Embryonic facial prominence (tissue), 1 donor: ENCODE results near the gene CGB3.
"Not testable (repeated sequence)": the region's sequence is repeated elsewhere in the genome, so short reads cannot be mapped to it uniquely, and the experiment has no call there.

ENCODE experiments used
- DNase-seq: peaks from one replicate; pipeline ENCODE4 v3.0.0-alpha.2; 2016; ENCODE audit errors: extremely low spot score

Gene CGB3

DNA sequence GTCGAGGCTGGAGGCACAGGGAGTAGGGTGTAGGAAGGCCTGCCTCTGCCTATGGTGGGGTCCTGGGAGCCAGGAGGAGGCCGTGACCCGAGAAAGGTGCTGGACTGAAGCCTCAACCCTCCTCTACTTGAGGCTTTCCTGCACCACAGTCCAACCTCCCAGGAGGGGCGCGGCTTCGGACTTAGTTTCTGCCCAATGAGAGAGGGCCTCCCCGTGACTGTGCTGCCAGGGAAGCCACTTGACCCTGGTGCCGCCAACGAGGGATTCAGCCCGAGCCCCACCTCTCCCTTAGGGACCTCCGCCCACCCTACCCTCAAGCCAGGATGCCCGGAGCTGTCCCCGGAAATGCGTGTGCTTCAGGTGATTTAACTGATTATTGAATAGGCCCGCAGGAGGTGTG is at the start of gene CGB3:
CGB3 (minus strand) TSS at position 101 of the 400 bp plus-strand sequence. CDS start 362 bp downstream, outside the sequence.
- not testable (repeated sequence) for DNase-seq

- no peak for DNase-seq
Measured at GRCh38 chr19:49071860-49072547, 47.9 kb upstream of the CGB3 start.

- DNase-seq, result no peak
Measured at GRCh38 chr19:49070416-49070815, 46.3 kb upstream of the CGB3 start.

GRCh38 chr19:49069026-49069425 is 44.9 kb upstream of the CGB3 start:
- DNase-seq, result no peak

DNA sequence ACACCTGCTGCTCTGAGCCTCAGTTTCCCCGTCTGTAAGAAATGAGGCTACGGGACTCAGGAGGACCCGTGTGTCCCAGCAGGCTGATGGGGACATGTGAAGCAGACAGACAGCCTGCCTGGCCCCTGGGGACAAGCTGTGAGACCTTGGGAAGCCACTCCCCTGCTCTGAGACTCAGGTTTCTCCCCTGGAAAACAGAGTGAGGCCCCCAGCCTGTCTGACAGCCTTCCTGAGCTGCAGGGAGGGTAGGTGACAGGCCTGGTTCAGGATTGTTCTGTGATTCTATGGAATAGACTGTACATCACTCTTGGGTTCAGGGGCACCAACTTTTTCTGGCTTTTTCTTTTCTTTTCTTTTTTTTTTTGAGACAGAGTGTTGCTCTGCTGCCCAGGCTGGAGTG is 43.4 kb upstream of the CGB3 start:
- DNase-seq, result no peak

GRCh38 chr19:49065905-49066512 is 41.9 kb upstream of the CGB3 start:
- no peak for DNase-seq

- no peak for DNase-seq
Measured at GRCh38 chr19:49064768-49065611, 40.9 kb upstream of the CGB3 start, which contains the start of gene NTF4. NTF4 (minus strand) TSS chr19:49064818; CDS start chr19:49061997, 2,821 bp downstream.

- no peak for DNase-seq
Measured at GRCh38 chr19:49064029-49064629, 40.0 kb upstream of the CGB3 start.

GRCh38 chr19:49061445-49061844 is 37.3 kb upstream of the CGB3 start:
- no peak for DNase-seq

DNA sequence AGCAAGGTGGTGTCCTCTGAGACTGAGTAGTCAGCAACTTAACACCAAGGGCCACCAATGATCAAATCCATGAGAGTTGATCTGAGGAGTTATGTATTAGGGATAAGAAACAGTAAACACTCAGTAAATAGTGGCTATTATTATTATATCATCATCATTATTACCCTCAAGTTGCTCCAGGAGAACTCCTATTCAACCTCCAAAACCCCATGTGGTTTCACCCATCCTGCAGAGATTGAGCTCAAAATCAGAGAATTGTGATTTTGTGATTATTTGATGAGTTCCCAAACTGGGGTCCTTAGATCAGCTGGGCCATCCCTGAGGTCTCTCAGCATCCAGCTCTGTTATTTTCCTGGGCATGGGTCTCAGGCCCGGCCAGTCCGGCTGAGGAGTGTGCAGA is 36.9 kb upstream of the CGB3 start:
- no peak for DNase-seq

DNA sequence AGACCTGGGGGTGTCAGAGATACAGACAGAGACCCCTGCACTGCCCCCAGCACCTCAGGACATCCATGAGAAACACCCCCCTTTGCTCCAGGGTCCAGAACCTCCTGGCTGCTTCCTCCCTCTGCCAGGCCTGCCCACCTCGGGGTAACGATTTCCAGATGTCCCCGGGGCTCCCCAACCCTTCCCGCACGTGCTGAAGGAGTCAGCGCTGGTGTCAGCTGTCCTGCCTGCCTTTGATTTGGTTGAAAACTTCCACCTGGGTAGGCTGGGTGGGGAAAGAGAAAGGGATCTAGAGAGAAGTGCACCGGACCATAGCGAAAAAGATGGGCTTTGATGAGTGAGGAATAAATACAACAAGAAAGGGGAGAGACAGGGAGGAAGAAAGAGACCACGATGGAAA is 34.9 kb upstream of the CGB3 start:
- no peak for DNase-seq

DNA sequence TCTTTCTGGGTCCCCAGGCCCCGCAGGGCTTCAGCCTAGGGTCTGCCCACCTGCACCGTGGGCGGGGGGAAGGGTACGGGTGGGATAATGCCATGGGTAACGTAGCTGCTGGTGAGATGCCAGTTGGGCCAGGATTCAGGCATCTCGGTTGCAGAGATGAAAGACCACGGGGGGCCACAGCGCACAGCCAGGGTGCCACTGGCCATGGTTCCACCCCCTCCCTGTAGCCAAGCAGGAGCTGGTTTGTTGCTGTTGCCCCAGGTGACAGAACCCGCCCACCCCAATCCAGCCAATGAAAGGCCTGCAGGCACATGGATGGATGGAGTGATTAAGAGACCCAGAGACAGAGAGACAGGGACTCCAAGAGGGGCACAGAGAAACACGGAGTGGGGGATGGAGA is 34.4 kb upstream of the CGB3 start:
- no peak for DNase-seq

GRCh38 chr19:49057636-49058234 is 33.6 kb upstream of the CGB3 start, which contains the start of gene CGB7:
CGB7 (minus strand) TSS chr19:49057749; CDS start chr19:49055375, 2,374 bp downstream.
- no peak for DNase-seq

GRCh38 chr19:49056902-49057596 is 32.9 kb upstream of the CGB3 start:
- not testable (repeated sequence) for DNase-seq

DNA sequence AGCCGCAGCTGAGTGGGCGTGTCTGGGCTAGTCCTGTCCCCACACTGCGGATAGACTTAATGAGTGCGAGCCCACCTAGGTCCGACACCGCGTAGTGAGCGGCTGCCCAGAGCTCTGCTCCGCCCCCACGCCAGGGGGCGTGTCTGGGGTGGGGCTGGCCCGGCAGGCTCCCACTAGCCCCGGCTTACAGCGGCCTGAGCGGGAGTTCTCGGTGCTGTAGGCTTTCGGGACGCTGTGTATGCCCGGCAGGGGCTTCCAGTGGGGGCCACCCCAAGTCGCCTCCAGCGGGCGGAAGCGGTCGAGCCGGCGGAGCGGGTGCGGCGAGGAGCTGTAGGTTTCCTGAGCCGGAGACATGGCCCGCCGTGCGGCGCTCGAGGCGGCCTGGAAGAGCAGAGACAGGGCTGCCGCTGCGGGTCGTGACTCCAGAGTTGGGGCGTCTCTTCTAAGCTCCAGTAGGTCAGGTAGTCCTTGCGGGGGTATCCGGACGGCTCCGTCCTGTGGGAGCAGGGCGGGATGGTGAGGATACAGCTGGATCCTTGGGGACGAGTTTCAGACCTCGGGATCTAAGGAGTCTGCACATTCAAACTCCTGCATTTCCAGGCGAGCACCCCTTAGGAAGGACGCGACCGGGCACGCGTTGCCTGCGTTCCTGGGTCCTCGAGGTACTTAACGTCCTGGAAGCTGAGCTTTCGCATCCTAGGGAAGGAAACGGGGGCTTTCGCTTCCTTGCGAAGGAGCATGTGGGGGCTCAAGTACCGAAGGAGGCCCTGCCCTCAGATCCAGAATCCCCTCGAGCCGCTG is 32.2 kb upstream of the CGB3 start:
- no peak for DNase-seq

DNA sequence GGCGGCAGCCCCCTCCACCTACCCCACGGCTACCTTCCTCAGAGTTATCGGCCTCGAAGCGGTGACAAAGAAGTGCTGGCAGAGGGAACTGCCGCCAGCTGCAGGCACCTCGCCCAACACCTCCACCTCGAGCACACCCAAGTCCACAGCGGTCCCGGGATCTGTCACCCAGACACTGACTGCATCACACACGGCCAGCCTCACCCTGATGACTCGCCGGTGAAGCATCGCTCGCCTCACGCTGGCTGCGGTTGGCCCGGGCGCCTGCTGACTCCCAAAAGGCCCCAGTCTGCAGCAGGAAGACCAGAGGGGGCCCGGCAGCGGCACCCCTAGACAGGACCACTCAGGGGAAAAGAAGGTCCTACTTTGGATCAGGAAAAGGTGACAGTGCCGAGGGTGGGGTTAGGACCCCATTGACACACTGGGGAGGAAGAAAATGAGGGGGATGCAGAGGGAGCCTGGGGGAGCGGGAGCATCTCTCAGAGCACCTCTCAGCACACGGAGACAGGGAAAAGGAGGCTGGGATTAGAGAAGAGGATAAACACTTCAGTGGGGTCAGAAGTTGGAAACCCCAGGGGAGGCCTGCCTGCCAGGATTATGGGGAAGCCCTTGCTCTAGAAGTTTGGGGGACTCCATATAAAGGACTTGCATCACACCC is 26.4 kb upstream of the CGB3 start:
- not testable (repeated sequence) for DNase-seq

DNA sequence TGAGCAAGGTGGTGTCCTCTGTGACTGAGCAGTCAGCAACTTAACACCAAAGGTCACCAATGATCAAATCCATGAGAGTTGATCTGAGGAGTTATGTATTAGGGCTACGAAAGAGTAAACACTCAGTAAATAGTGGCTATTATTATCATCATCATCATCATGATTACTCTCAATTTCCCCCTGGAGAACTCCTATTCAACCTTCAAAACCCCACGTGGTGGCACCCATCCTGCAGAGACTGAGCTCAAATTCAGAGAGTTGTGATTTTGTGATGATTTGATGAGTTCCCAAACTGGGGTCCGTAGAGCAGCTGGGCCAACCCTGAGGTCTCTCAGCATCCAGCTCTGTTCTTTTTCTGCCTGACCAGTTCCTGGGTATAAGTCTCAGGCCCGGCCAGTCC is 25.7 kb upstream of the CGB3 start:
- not testable (repeated sequence) for DNase-seq

DNA sequence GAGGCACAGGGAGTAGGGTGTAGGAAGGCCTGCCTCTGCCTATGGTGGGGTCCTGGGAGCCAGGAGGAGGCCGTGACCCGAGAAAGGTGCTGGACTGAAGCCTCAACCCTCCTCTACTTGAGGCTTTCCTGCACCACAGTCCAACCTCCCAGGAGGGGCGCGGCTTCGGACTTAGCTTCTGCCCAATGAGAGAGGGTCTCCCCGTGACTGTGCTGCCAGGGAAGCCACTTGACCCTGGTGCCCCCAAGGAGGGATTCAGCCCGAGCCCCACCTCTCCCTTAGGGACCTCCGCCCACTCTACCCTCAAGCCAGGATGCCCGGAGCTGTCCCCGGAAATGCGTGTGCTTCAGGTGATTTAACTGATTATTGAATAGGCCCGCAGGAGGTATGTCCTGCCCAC is 24.9 kb upstream of the CGB3 start, which contains the start of gene CGB8:
CGB8 (minus strand) TSS at position 101 of the 400 bp plus-strand sequence. CDS start 372 bp downstream, outside the sequence.
- not testable (repeated sequence) for DNase-seq

DNA sequence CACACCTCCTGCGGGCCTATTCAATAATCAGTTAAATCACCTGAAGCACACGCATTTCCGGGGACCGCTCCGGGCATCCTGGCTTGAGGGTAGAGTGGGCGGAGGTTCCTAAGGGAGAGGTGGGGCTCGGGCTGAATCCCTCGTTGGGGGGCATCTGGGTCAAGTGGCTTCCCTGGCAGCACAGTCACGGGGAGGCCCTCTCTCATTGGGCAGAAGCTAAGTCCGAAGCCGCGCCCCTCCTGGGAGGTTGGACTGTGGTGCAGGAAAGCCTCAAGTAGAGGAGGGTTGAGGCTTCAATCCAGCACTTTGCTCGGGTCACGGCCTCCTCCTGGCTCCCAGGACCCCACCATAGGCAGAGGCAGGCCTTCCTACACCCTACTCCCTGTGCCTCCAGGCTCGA is 19.4 kb upstream of the CGB3 start, which contains the start of gene CGB5:
CGB5 (plus strand) TSS at position 301 of the 400 bp plus-strand sequence. CDS start 362 bp downstream, outside the sequence.
- not testable (repeated sequence) for DNase-seq
